ENCODE data around the gene RALGAPA2.

RALGAPA2 gene

GRCh38 chr20:20637998-20638725, 74.3 kb downstream of the RALGAPA2 start:
- DNase-seq (ENCODE audit: extremely low spot score, insufficient read length, low read depth), result no peak
- no peak for FAIRE-seq

GRCh38 chr20:20635006-20635405, 77.4 kb downstream of the RALGAPA2 start:
- FAIRE-seq (no peak), DNase-seq (ENCODE audit: extremely low spot score, insufficient read length, low read depth) (no peak)

- DNase-seq (ENCODE audit: extremely low spot score, insufficient read length, low read depth) (no peak), FAIRE-seq (no peak)
Observed at GRCh38 chr20:20632644-20633043, 79.8 kb downstream of the RALGAPA2 start.

GRCh38 chr20:20630551-20630950, 81.9 kb downstream of the RALGAPA2 start:
- FAIRE-seq (no peak), DNase-seq (ENCODE audit: extremely low spot score, insufficient read length, low read depth) (no peak)

- FAIRE-seq, result no peak
- DNase-seq (ENCODE audit: extremely low spot score, insufficient read length, low read depth), result no peak
Observed at GRCh38 chr20:20629556-20630188, 82.8 kb downstream of the RALGAPA2 start.

GRCh38 chr20:20628314-20628713, 84.1 kb downstream of the RALGAPA2 start:
- FAIRE-seq, result no peak
- no peak for DNase-seq (ENCODE audit: extremely low spot score, insufficient read length, low read depth)

- DNase-seq (ENCODE audit: extremely low spot score, insufficient read length, low read depth), result no peak
- FAIRE-seq, result no peak
Observed at GRCh38 chr20:20627471-20627870, 85.0 kb downstream of the RALGAPA2 start.

- no peak for FAIRE-seq
- no peak for DNase-seq (ENCODE audit: extremely low spot score, insufficient read length, low read depth)
Observed at GRCh38 chr20:20624914-20625313, 87.5 kb downstream of the RALGAPA2 start.

GRCh38 chr20:20621195-20621594, 91.2 kb downstream of the RALGAPA2 start:
- no peak for DNase-seq (ENCODE audit: extremely low spot score, insufficient read length, low read depth)
- FAIRE-seq, result no peak

GRCh38 chr20:20614391-20614790, 98.1 kb downstream of the RALGAPA2 start:
- no peak for FAIRE-seq
- no peak for DNase-seq (ENCODE audit: extremely low spot score, insufficient read length, low read depth)

GRCh38 chr20:20612251-20612650, 100.2 kb downstream of the RALGAPA2 start:
- DNase-seq (ENCODE audit: extremely low spot score, insufficient read length, low read depth) (no peak), FAIRE-seq (no peak)

GRCh38 chr20:20611167-20611566, 101.3 kb downstream of the RALGAPA2 start:
- DNase-seq (ENCODE audit: extremely low spot score, insufficient read length, low read depth) (no peak), FAIRE-seq (no peak)

- FAIRE-seq (no peak), DNase-seq (ENCODE audit: extremely low spot score, insufficient read length, low read depth) (no peak)
Observed at GRCh38 chr20:20609522-20609921, 102.9 kb downstream of the RALGAPA2 start.

GRCh38 chr20:20608641-20609040, 103.8 kb downstream of the RALGAPA2 start:
- no peak for FAIRE-seq

GRCh38 chr20:20608041-20608440, 104.4 kb downstream of the RALGAPA2 start:
- FAIRE-seq, result no peak
- DNase-seq (ENCODE audit: extremely low spot score, insufficient read length, low read depth), result no peak

More at GRCh38 chr20:20608641-20609040, 103.8 kb downstream of the RALGAPA2 start:
- DNase-seq (ENCODE audit: extremely low spot score, insufficient read length, low read depth), result no peak

GRCh38 chr20:20606881-20607280, 105.6 kb downstream of the RALGAPA2 start:
- FAIRE-seq (no peak), DNase-seq (ENCODE audit: extremely low spot score, insufficient read length, low read depth) (no peak)

- no peak for FAIRE-seq
- no peak for DNase-seq (ENCODE audit: extremely low spot score, insufficient read length, low read depth)
Observed at GRCh38 chr20:20606050-20606449, 106.4 kb downstream of the RALGAPA2 start.

GRCh38 chr20:20604907-20605306, 107.5 kb downstream of the RALGAPA2 start:
- FAIRE-seq (no peak), DNase-seq (ENCODE audit: extremely low spot score, insufficient read length, low read depth) (no peak)

GRCh38 chr20:20604357-20604756, 108.1 kb downstream of the RALGAPA2 start:
- DNase-seq (ENCODE audit: extremely low spot score, insufficient read length, low read depth), result no peak
- no peak for FAIRE-seq

- DNase-seq (ENCODE audit: extremely low spot score, insufficient read length, low read depth), result peak; percentile 57
- peak; percentile 98 for FAIRE-seq
Observed at GRCh38 chr20:20603339-20603990, 109.0 kb downstream of the RALGAPA2 start.

- no peak for FAIRE-seq
Observed at GRCh38 chr20:20597966-20598365, 114.5 kb downstream of the RALGAPA2 start.

More at GRCh38 chr20:20597966-20598365, 114.5 kb downstream of the RALGAPA2 start:
- no peak for DNase-seq (ENCODE audit: extremely low spot score, insufficient read length, low read depth)

Measured in GM18507 (cell line).